SK-N-MC (cell line): Measurements from ENCODE around the gene SLC1A7.

Experiments used
- EZH2 ChIP-seq: fragments of 200-600 bp; sonication (generic); IDR thresholded peaks from one replicate; pipeline ENCODE4 v1.6.1; 2017; ENCODE audit warnings: antibody characterized with exemption
- FOXP2 ChIP-seq: optimal IDR thresholded peaks from 2 replicates; pipeline ENCODE3; 2011; ENCODE audit warnings: mild to moderate bottlenecking, moderate library complexity; ENCODE audit not compliant: insufficient read depth; ENCODE audit errors: extremely low read length, control extremely low read depth
- POLR2AphosphoS5 ChIP-seq: IDR thresholded peaks from 2 replicates; pipeline ENCODE4 v1.6.1; 2012; ENCODE audit warnings: mild to moderate bottlenecking, low read depth, low read length, borderline replicate concordance

DNA sequence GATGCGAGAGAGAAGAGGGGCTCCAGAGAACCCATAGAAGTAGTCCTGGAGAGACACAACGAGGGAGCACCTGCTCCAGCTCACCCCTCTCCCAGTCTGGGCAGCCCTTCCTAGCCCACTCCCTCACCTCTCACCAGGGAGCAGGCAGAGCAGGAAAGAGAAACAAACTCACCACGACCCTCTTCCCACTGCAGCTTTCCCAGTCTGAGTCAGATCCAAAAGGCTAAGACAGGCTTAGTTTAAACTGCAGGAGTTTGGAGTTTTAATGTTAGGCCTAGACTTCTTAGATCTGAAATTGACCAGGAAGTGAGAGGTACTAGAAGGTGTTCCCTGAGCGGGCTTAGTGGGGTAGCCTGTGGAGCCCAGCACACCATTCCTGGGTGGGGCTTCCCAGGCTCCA is 29.6 kb downstream of the SLC1A7 start:
- TF ChIP-seq POLR2AphosphoS5 (no peak), EZH2 (no peak), FOXP2 (no peak)
